ENCODE data around the gene MNT. TPM values are rescaled to one million over a fixed set of nuclear protein-coding genes. Genes with fewer than 3 reads are reported as not detected.

Gene MNT
- polyA plus RNA-seq, 1 donor: 20.3 TPM

- no peak for DNase-seq
Observed at GRCh38 chr17:2380226-2380922, 20.5 kb downstream of the MNT start.

- no peak for DNase-seq
Observed at GRCh38 chr17:2379489-2380225, 21.2 kb downstream of the MNT start.

DNA sequence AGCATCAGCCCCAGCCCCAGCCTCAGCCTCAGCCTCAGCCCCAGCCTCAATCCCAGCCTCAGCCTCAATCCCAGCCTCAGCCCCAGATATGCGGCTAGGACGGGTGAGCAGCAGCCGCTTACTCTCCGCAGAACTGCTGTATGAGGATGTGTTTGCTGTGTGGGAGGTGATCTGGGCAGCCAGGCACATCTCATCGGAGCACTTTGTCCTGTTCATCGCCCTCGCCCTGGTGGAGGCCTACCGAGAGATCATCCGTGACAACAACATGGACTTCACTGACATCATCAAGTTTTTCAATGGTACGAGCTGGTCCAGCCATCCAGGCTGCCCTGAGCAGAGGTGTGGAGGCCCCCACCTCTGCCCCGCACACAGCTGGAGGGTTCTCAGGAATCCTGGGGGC lies 22.0 kb downstream of the MNT start:
- DNase-seq: no peak

DNA sequence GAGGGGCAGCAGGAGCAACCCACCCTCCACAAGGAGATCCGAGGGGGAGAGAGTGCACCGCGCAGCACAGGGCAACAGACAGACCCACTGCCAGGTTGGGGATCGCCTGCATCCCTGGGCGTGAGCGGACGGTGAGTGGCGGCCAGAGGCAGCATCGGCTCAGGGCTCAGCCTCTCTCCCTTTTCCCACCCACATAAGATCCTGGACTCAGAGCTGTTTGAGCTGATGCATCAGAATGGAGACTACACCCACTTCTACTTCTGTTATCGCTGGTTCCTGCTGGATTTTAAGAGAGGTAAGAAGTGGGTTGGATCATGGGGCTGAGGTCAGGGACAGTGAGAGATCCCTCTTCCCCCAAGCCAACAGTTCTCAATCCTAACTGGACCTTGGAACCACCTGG lies 23.2 kb downstream of the MNT start:
- DNase-seq: no peak

GRCh38 chr17:2376107-2376506 lies 24.8 kb downstream of the MNT start:
- DNase-seq: no peak

- no peak for DNase-seq
Observed at GRCh38 chr17:2375406-2375805, 25.5 kb downstream of the MNT start.

- no peak for DNase-seq
Observed at GRCh38 chr17:2374549-2375285, 26.1 kb downstream of the MNT start.

DNA sequence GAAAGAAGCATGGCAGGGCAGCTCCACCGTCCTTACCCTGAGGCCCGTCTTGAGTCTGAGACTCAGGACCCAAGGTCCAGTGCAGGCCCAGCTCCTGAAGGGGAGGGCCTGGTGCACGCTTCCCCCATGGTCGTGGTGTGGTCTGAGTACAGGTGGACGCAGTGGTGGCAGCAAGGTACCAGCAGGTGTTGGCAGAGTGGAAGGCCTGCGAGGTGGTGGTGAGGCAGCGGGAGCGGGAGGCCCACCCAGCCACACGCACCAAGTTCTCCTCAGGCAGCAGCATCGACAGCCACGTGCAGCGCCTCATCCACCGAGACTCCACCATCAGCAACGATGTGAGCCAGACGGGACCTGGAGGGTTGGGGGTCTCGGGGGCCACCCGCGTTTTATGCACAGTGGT lies 27.7 kb downstream of the MNT start:
- DNase-seq: no peak

DNA sequence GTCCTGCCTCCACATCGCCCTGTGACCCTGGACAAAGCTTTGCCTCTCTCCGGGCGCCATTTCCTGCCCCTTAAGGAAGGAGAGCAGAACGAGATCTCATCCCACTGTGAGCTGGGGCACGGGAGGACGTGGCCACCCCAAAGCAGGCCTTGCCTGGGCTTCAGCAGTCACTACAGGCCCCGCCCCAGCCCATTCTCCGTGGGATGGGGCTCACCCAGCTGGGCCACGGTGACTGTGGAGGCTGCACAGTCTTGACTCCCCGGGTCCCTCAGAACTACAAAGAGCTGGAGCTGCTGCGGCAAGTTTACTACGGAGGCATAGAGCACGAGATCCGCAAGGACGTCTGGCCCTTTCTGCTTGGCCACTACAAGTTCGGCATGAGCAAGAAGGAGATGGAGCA lies 28.2 kb downstream of the MNT start:
- no peak for DNase-seq

DNA sequence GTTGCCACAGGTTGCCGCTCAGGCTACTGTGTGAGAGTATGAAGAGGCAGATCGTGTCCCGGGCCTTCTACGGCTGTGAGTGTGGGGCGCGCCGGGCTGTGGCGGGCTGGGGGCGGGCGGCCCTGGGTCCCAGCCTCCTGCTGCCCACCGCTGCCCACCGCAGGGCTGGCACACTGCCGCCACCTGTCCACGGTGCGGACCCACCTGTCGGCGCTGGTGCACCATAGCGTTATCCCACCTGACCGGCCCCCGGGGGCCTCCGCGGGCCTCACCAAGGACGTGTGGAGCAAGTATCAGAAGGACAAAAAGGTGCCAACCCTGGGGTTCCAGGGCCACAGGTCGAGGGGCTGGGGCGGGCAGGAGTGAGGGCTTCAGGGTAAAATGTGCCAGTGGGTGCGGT lies 28.7 kb downstream of the MNT start:
- DNase-seq: no peak

DNA sequence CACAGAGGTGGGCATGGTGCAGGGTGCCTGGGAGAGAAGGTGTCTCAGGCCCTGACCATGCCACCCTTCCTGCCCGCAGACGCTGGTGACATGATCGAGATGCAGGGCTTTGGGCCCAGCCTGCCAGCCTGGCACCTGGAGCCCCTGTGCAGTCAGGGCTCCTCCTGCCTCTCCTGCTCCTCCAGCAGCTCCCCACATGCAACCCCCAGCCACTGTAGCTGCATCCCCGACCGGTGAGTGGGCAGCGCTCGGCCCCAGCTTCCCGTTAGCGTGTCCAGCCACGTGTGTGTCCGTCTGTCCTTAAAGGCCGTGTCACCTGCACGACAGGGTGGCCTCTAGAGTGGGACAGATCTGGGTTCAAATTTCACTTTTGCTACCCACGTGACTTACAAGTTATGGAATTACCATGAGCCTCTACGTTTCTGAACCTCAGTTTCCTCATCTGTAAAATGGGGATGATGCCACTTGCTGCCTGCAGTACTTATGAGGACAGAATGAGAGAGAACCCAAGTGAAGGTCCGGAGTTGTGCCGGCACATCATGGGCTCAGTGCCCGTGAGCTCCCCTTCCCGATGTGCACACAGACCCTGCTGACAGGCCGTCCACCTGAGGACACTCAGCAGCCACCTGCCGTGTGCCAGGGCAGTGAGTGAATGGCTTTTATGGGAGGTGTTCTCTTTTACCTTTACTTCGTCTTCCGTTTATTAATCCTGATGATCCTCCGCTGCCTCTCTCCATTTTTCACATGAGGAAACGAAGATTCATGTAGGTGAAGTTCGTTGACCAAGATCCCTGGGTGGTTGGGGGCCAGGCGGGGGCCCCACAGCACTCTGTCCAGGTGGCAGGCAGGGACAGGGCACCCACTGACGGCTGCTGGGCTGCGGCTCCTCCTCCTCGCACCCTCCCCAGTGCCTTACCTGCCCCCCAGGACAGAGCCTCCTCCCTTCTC lies 29.4 kb downstream of the MNT start:
- DNase-seq: no peak

DNA sequence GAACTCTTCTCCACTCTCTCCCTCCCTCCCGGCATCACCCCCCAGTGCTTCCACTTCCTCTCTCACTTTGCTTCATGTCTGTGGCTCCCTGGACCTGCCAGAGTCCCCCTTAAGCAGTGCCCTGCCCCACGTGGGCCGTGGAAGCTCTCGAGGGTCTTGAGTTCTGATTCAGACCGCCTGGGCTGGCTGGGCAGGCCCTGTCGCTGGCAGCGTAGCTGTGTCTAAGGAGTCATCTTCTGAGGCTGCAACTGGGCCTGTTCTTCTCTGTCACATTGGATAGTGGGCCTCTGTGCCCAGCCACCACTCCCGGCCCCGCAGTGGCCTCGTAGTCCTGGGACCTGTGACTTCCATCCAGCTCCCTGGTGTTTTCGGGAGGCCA lies 30.7 kb downstream of the MNT start:
- no peak for DNase-seq

- DNase-seq: no peak
Observed at GRCh38 chr17:2369551-2370210, 31.2 kb downstream of the MNT start.

- DNase-seq: no peak
Observed at GRCh38 chr17:2369039-2369438, 31.8 kb downstream of the MNT start.

DNA sequence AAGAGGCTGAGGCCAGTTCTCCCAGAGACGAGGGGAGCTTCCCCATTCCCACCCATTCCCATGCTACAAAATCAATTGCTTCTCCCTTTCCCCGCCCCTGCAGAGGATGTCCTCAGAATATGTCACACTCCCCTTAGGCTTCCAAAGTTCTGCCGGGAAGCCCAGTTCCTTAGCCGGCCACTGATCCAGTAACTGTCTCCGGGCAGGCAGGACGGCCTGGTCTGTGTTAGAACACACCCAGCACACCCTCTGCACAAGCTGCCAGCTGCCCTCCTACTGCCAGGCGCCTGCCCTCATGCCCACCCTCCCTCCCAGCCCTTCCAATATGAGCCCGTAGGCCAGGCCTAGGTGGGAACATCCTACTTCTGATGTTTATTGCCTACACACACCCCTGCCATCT lies 32.5 kb downstream of the MNT start:
- no peak for DNase-seq

GRCh38 chr17:2366747-2367494 lies 33.9 kb downstream of the MNT start:
- DNase-seq: no peak

DNA sequence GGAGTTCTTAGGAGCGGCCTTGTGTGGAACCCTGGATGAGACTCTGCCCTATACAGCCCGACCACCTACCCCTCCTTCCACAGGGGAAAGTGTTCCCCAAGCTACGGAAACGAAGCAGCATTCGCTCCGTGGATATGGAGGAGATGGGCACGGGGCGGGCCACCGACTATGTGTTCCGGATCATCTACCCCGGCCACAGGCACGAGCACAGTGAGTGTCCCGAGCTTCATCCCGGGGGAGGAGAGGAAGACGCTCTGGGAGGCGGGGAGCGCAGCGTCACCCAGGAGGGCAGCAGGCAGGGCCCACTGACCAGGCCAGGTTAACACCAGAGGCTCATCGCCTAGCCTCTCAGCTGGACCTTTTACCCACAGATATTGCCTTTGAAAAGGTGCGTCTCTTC lies 35.7 kb downstream of the MNT start:
- no peak for DNase-seq

- no peak for DNase-seq
Observed at GRCh38 chr17:2364763-2365116, 36.1 kb downstream of the MNT start.

- no peak for DNase-seq
Observed at GRCh38 chr17:2363851-2364762, 36.8 kb downstream of the MNT start.

DNA sequence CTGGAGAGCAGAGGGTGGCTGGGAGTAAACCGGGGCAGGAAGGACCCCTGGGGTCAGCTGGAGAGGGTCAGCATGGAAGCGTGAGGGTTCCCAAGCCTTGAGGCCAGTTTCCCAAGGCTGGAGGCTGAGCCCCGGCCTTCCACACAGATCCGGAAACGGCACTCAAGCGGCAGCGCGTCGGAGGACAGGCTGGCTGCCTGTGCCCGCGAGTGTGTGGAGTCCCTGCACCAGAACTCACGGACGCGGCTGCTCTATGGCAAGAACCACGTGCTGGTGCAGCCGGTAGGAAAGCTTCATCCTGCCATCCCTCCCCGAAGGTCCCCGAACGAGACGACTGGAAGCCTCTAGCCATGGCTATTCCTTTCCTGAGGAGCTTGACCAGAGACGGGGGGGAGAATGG lies 37.5 kb downstream of the MNT start:
- DNase-seq: no peak

All from hindlimb muscle (tissue), 1 donor.